22Rv1 (cell line): ENCODE data around the gene F11.
"Not testable (repeated sequence)": the region's sequence is repeated elsewhere in the genome, so short reads cannot be mapped to it uniquely, and the experiment has no call there.

Experiments
- H3K27ac ChIP-seq: fragments of 450-650 bp; 2 replicates; pipeline ENCODE4 v1.5.1; 2017
- CTCF ChIP-seq: fragments of 450-650 bp; IDR thresholded peaks from 2 replicates; pipeline ENCODE4 v1.5.1; 2017; ENCODE audit warnings: mild to moderate bottlenecking
- ZFX ChIP-seq: fragments of 450-650 bp; IDR thresholded peaks from 2 replicates; pipeline ENCODE4 v1.6.1; 2017; ENCODE audit warnings: antibody characterized with exemption, borderline replicate concordance

The F11 gene

GRCh38 chr4:186258216-186258811 lies 7.7 kb upstream of the F11 start:
- TF ChIP-seq ZFX: no peak
- TF ChIP-seq CTCF: no peak
- no peak overlapping the region for H3K27ac ChIP-seq

GRCh38 chr4:186260117-186260503 lies 5.9 kb upstream of the F11 start:
- TF ChIP-seq CTCF (no peak), ZFX (no peak)
- H3K27ac ChIP-seq: no peak overlapping the region

GRCh38 chr4:186260504-186261448 lies 5.2 kb upstream of the F11 start:
- TF ChIP-seq ZFX: no peak
- no peak for TF ChIP-seq CTCF
- H3K27ac ChIP-seq: no peak overlapping the region

- H3K27ac ChIP-seq: no peak overlapping the region
- TF ChIP-seq ZFX (no peak), CTCF (no peak)
Measured at GRCh38 chr4:186264660-186265059, 1.3 kb upstream of the F11 start.

GRCh38 chr4:186265250-186265649 lies 739 bp upstream of the F11 start:
- H3K27ac ChIP-seq: not testable (repeated sequence)

- H3K27ac ChIP-seq: no peak overlapping the region
- TF ChIP-seq ZFX: no peak
Measured at GRCh38 chr4:186266729-186267456, 904 bp downstream of the F11 start.

GRCh38 chr4:186271081-186271678 lies 5.2 kb downstream of the F11 start:
- no peak for TF ChIP-seq CTCF
- no peak for TF ChIP-seq ZFX

More at GRCh38 chr4:186271081-186271678, 5.2 kb downstream of the F11 start:
- H3K27ac ChIP-seq: no peak overlapping the region
